Right cardiac atrium (tissue), 5 donors: ENCODE results near the gene MAD1L1. TPM values are rescaled to one million over a fixed set of nuclear protein-coding genes. Genes with fewer than 3 reads are reported as not detected.
"Not testable (repeated sequence)": the region's sequence is repeated elsewhere in the genome, so short reads cannot be mapped to it uniquely, and the experiment has no call there.

Experiments used
- ATAC-seq, 2 donors: fragments of 200-7000 bp; cut with Tn5 transposase; one replicate each; pipeline versions ENCODE4 v1.8.0 to v1.9.1; 2020; ENCODE audit warnings: moderate library complexity in 2 of 2, mild to moderate bottlenecking in 1 of 2
- DNase-seq, 3 donors: peaks; one replicate each; pipeline ENCODE4 v3.0.0-alpha.2; 2020
- H3K27ac ChIP-seq: one replicate; pipeline ENCODE4 v1.5.1; 2013; ENCODE audit warnings: mild to moderate bottlenecking, low read length, control low read depth, moderate library complexity
- H3K27me3 ChIP-seq: one replicate; pipeline ENCODE4 v1.6.1; 2013; ENCODE audit not compliant: control insufficient read depth, insufficient read depth
- H3K4me1 ChIP-seq: one replicate; pipeline ENCODE4 v1.6.1; 2013; ENCODE audit warnings: low read length; ENCODE audit not compliant: control insufficient read depth, insufficient read depth
- H3K4me3 ChIP-seq: one replicate; pipeline ENCODE4 v1.5.1; 2013; ENCODE audit warnings: low read length, control low read depth
- H3K9me3 ChIP-seq: one replicate; pipeline ENCODE4 v1.6.1; 2013; ENCODE audit warnings: low read length; ENCODE audit not compliant: control insufficient read depth
- WGBS: extraction: QIAGEN DNeasy Blood & Tissue Kit; methylation state at CpG from one replicate; pipeline ENCODE4 v1.1.7; 2013; 5-methylcytosine and 5-hydroxymethylcytosine counted together
- intact Hi-C, 4 donors: fragments of 100-400 bp; cut with DNase I; formaldehyde crosslinking; loops; one replicate each; pipeline versions ENCODE4 v1.11.0 to v1.14.0; 2022 to 2023
- polyA plus RNA-seq: library from polyadenylated mRNA; stranded (reverse); fragments of 200-250 nt; gene quantifications from one replicate; pipeline ENCODE4 v1.2.3, GENCODE V29; 2013
- total RNA-seq, 4 donors: library from RNA; stranded (reverse); fragmentation: NEBNext Ultra II Directional; extraction: Animal tissue kit (Norgen Biotek cat#: 25700); gene quantifications; one replicate each; pipeline ENCODE4 v1.2.1, GENCODE V29; 2021
- donor health status: healthy with polysubstance abuse.
- donor health status: DM: no; HTN: yes; CAD: no.
- donor health status: DM: no; HTN: no; CAD: no.
- donor health status: DM: no; HTN: yes; CAD: no; lungs with severe emphysema.
- donor health status: DM: yes; HTN: yes; CAD: no.

Gene MAD1L1
- total and polyA plus RNA-seq, 5 donors: 15.3 to 41.0 (median 33.7) TPM

GRCh38 chr7:2037808-2038522 lies 194.8 kb downstream of the MAD1L1 start:
- 18% methylated on average over 13 of the region's 13 CpGs for WGBS
- peak; percentile 78 to 82 for ATAC-seq
- H3K27ac ChIP-seq: no peak overlapping the region
- H3K4me3 ChIP-seq: peak overlapping the region; percentile 27
- DNase-seq: peak; percentile 60 to 87 (median 85)
- H3K4me1 ChIP-seq: peaks cover 5% of the 10 kb centered on the region
- H3K27me3 ChIP-seq: no peaks in the 10 kb centered on the region
- intact Hi-C loops: no loop called here
- no peaks in the 10 kb centered on the region for H3K9me3 ChIP-seq

DNA sequence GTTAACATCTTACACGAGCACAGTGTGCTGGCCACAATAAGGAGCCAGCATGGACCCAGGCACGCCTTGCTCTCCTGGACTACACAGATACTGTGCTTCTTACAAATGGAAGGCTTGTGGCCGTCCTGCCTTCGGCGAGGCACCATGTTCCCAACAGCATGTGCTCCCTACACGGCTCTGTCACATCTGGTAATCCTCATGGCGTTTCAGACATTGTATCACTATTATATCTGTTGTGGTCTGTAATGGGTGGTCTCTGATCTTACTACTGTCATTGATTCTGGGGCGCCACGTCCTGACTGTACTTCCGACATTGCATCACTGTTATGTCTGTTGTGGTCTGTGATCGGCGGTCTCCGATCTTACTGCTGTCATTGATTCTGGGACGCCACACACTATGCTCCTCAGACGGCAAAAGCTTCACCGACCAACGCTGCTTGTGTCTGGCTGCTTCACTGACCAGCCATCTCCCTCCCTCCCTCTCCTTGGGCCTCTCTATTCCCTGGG lies 195.4 kb downstream of the MAD1L1 start:
- ATAC-seq: peak; percentile 16 to 18
- intact Hi-C loops: no loop called here
- Histone ChIP-seq H3K27me3 (no peaks in the 10 kb centered on the region), H3K4me3 (peak overlapping the region; percentile 27), H3K9me3 (no peaks in the 10 kb centered on the region), H3K27ac (no peak overlapping the region), H3K4me1 (peaks cover 5% of the 10 kb centered on the region)
- 51% methylated on average over 17 of the region's 17 CpGs for WGBS
- DNase-seq: peak in 2 of 3 donors; percentile 28 to 30

DNA sequence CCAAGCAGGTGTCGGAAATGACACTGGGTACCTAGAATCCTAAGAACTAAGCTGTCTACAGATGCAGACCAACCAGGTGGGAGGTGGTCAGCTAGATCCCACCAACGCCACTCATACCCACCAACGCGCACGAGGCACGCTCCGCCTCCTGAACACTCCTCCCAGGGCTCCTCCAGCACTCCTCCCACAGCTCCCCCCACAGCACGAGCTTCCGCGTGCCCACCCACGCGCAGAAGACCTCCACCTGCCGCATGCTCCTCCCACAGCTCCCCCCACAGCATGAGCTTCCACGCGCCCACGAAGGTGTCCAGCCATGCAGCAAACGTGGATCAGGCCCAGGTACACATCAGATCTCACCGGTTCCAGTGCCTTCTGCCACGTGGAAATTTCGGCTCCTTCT lies 196.0 kb downstream of the MAD1L1 start:
- Histone ChIP-seq H3K27ac (no peak overlapping the region), H3K9me3 (no peaks in the 10 kb centered on the region), H3K4me3 (no peak overlapping the region), H3K27me3 (no peaks in the 10 kb centered on the region), H3K4me1 (peaks cover 5% of the 10 kb centered on the region)
- DNase-seq: peak in 2 of 3 donors; percentile 35 to 59
- no peak for ATAC-seq
- intact Hi-C loops: no loop called here
- WGBS: 89% methylated on average over 20 of the region's 20 CpGs

DNA sequence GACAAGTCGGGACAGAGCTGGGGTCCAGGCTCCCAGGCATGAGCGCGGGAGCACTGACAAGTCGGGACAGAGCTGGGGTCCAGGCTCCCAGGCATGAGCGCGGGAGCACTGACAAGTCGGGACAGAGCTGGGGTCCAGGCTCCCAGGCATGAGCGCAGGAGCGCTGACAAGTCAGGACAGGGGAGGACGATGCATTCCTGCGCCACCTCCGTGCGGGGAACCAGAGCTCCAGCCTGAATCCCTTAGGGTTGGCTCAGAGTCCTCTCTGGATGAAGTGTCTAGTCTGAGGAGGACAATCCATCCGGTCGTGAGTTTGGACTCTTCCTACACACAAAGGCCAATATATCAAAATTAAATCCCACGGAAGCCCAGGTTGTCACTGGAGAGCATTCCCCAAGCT lies 196.5 kb downstream of the MAD1L1 start:
- intact Hi-C loops, H3K9me3 ChIP-seq, H3K27me3 ChIP-seq, H3K4me1 ChIP-seq, ATAC-seq, H3K4me3 ChIP-seq, H3K27ac ChIP-seq: not testable (repeated sequence)
- 97% methylated on average over 12 of the region's 16 CpGs for WGBS
- peak in 1 of 3 donors; percentile 18 for DNase-seq

GRCh38 chr7:2034291-2035201 lies 198.2 kb downstream of the MAD1L1 start:
- no peaks in the 10 kb centered on the region for H3K27me3 ChIP-seq
- H3K4me1 ChIP-seq: peaks cover 5% of the 10 kb centered on the region
- DNase-seq (peak in 2 of 3 donors; percentile 18 to 34), ATAC-seq (no peak)
- H3K4me3 ChIP-seq: no peak overlapping the region
- intact Hi-C loops: no loop called here
- H3K27ac ChIP-seq: no peak overlapping the region
- 95% methylated on average over 20 of the region's 20 CpGs for WGBS
- H3K9me3 ChIP-seq: no peaks in the 10 kb centered on the region

DNA sequence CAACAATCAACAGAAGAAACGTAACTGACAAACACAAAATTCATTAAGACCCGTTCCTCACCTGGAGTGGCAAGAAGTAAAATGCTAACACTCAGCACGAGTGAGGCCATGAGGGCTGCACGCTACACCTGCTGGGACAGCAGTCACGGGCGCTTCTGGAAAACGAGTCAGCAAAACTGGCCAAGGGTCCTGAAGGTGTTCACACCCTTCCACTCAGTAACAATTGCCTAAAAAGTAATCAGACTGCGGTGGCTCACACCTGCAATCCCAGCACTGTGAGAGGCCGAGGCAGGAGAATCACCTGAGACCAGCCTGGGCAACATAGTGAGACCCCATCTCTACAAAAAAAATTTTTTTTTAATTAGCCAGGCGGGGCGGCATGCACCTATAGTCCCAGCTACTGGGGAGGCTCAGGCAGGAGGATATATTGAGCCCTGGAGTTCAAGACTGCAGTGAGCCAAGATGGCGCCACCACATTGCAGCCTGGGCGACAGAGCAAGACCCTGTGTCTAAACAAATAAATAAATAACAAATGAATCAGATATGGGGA lies 199.1 kb downstream of the MAD1L1 start:
- WGBS: 97% methylated on average over 13 of the region's 13 CpGs
- no peak for ATAC-seq
- Histone ChIP-seq H3K4me3 (no peak overlapping the region), H3K4me1 (peaks cover 5% of the 10 kb centered on the region), H3K27me3 (no peaks in the 10 kb centered on the region), H3K27ac (no peak overlapping the region), H3K9me3 (no peaks in the 10 kb centered on the region)
- peak in 1 of 3 donors; percentile 30 for DNase-seq
- intact Hi-C loops: no loop called here

DNA sequence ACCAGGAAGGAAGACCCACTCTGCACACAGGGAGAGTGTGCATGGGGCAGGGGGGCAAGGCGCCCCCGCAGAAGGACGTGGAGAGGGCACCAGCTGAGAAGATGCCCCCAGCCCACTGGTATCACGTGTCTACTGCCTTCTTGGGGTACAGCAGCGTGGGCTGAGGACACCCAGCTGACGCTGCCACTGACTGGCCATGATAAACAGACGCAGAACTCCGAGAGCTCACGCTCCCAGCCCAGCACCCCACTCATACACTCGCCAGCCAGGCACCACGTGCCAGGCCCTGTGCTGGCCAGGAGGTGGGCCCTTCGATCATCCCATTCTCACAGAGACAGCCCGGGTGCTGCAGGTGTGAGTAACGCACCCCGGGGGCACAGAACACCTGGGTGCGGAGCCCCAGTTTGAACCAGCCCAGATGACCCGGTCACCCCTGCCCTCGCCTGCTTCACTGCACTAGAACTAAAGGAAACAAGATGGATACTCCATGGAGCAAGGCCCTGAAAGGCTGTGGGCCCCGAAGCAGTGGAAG lies 199.8 kb downstream of the MAD1L1 start:
- intact Hi-C loops: no loop called here
- peaks cover 5% of the 10 kb centered on the region for H3K4me1 ChIP-seq
- 94% methylated on average over 19 of the region's 19 CpGs for WGBS
- DNase-seq: peak in 2 of 3 donors; percentile 43 to 52
- H3K27ac ChIP-seq: no peak overlapping the region
- no peaks in the 10 kb centered on the region for H3K27me3 ChIP-seq
- no peak overlapping the region for H3K4me3 ChIP-seq
- H3K9me3 ChIP-seq: no peaks in the 10 kb centered on the region
- no peak for ATAC-seq

- intact Hi-C loops: no loop called here
- Histone ChIP-seq H3K4me3 (no peak overlapping the region), H3K27ac (no peak overlapping the region), H3K9me3 (no peaks in the 10 kb centered on the region), H3K4me1 (peaks cover 2% of the 10 kb centered on the region), H3K27me3 (no peaks in the 10 kb centered on the region)
- peak in 2 of 3 donors; percentile 61 to 68 for DNase-seq
- WGBS: 84% methylated on average over 26 of the region's 26 CpGs
- peak; percentile 60 to 62 for ATAC-seq
Measured at GRCh38 chr7:2032030-2032875, 200.5 kb downstream of the MAD1L1 start.

DNA sequence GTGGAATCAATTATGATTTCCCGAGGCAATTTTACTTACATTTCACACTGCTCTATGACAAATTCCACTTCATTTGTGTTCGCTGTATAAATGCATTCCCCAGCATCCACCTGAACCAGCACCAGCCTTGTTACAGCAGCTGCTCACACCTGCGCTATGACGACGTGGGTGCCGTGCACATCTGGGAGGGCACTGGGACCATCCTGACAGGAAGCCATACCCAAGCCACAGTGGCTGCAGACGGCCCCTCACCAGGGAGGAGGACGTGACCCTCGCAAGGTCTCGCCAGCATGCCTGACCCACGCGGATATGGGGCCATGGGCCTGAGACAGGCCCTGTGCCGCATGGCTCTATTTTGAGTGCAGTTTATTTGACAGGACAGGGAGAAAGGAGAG lies 201.3 kb downstream of the MAD1L1 start:
- Histone ChIP-seq H3K27ac (no peak overlapping the region), H3K4me1 (no peaks in the 10 kb centered on the region), H3K4me3 (no peak overlapping the region), H3K9me3 (no peaks in the 10 kb centered on the region), H3K27me3 (no peaks in the 10 kb centered on the region)
- peak in 1 of 2 donors; percentile 35 for ATAC-seq
- intact Hi-C loops: no loop called here
- DNase-seq: peak in 2 of 3 donors; percentile 18 to 20
- 87% methylated on average over 13 of the region's 13 CpGs for WGBS
